Peyer's patch (tissue), 4 donors: Measurements from ENCODE around the gene PFDN2.

Experiments
- POLR2A ChIP-seq, 2 donors: fragments of 450-650 bp; IDR thresholded peaks; one replicate each; pipeline ENCODE4 v1.5.1; 2017; ENCODE audit warnings: antibody characterized with exemption in 2 of 2, mild to moderate bottlenecking in 2 of 2, moderate library complexity in 2 of 2
- TF ChIP-seq, protein P1 (sequence below), 6 experiments: fragments of 450-650 bp in 4 of 6; fragments of 200-600 bp in 2 of 6; sonication (generic) in 1 of 6; IDR thresholded peaks; one replicate each; pipeline ENCODE4 v1.5.1; 2017 to 2019; ENCODE audit warnings: antibody characterized with exemption in 6 of 6, mild to moderate bottlenecking in 3 of 6, moderate library complexity in 1 of 6

DNA sequence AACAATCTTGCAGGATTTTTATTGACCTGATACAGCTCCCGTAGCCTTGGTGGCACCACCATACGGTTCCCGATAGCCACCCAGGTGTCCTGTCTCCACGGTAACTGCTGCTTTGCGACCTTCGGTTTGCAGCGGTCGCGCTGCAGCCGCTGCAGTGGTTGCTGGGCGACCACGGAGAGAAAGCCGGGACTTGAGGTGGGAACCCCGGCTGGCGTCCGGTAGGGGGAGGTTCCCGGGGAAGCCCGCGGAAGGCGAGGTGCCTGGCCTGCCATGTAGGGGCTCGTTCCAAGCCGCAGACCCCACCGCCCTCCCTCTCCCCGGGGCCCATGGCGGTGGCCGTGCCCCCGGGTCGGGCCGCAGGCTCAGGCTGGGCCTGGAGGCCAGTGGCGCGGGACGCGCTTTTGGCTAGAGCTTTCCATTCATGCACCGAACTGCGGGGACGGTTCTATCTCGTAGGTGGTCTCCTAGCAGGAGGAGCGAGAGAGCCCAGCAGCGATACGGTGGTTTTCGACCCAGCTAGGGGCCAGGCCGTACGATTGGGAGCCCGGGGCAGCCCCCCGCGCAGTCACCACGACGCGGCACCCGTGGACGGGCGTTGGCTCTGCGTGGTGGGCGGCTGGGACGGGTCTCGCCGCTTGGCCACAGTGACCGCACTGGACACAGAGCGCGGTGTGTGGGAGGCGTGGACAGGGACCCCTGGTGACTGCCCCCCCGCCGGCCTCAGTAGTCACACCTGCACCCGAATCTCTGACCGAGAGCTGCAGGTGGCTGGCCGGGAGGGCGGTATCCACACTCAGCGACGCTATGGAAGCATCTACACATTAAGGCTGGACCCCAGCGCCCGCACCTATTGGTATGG is 19.4 kb downstream of the PFDN2 start, which contains the start of gene KLHDC9:
- no peak for TF ChIP-seq POLR2A (IDR thresholded peaks at IDR 0.05)
- TF ChIP-seq, protein P1, sequence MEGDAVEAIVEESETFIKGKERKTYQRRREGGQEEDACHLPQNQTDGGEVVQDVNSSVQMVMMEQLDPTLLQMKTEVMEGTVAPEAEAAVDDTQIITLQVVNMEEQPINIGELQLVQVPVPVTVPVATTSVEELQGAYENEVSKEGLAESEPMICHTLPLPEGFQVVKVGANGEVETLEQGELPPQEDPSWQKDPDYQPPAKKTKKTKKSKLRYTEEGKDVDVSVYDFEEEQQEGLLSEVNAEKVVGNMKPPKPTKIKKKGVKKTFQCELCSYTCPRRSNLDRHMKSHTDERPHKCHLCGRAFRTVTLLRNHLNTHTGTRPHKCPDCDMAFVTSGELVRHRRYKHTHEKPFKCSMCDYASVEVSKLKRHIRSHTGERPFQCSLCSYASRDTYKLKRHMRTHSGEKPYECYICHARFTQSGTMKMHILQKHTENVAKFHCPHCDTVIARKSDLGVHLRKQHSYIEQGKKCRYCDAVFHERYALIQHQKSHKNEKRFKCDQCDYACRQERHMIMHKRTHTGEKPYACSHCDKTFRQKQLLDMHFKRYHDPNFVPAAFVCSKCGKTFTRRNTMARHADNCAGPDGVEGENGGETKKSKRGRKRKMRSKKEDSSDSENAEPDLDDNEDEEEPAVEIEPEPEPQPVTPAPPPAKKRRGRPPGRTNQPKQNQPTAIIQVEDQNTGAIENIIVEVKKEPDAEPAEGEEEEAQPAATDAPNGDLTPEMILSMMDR (IDR thresholded peaks at IDR 0.05) = peak in 4 of 6 experiments; percentile 24 to 37 (median 28)
